Muscle of leg (tissue), 11 donors: Measurements from ENCODE around the gene MMP25. TPM values are rescaled to one million over a fixed set of nuclear protein-coding genes. Genes with fewer than 3 reads are reported as not detected.
A peak's percentile ranks its signal among the peaks of the same experiment; 100 is the strongest.

Experiments
- DNase-seq: peaks from one replicate; pipeline ENCODE4 v3.0.0; 2013
- H3K27ac ChIP-seq: one replicate; pipeline ENCODE4 v1.5.1; 2013; ENCODE audit warnings: mild to moderate bottlenecking, low read length, control low read depth
- H3K27me3 ChIP-seq: one replicate; pipeline ENCODE4 v1.6.1; 2013; ENCODE audit warnings: low read length; ENCODE audit not compliant: control insufficient read depth, insufficient read depth
- H3K36me3 ChIP-seq: one replicate; pipeline ENCODE4 v1.6.1; 2013; ENCODE audit warnings: low read length; ENCODE audit not compliant: control insufficient read depth, insufficient read depth
- H3K4me1 ChIP-seq: one replicate; pipeline ENCODE4 v1.6.1; 2013; ENCODE audit warnings: low read length; ENCODE audit not compliant: control insufficient read depth, insufficient read depth
- H3K4me3 ChIP-seq: one replicate; pipeline ENCODE4 v1.5.1; 2013; ENCODE audit warnings: low read length, control low read depth
- H3K9me3 ChIP-seq: replicated peaks from 2 replicates; pipeline ENCODE4 v1.6.1; 2013; ENCODE audit warnings: low read depth, low read length; ENCODE audit not compliant: control insufficient read depth
- WGBS: methylation state at CpG from one replicate; pipeline ENCODE4 v1.1.5; 2013; ENCODE audit warnings: missing lambda C conversion rate; ENCODE audit not compliant: insufficient coverage; 5-methylcytosine and 5-hydroxymethylcytosine counted together
- polyA plus RNA-seq, 8 donors: library from polyadenylated mRNA; unstranded; fragments of 120-200 nt; gene quantifications; one replicate each; pipeline versions ENCODE4 v1.2.1 to v1.2.3, GENCODE V29; 2013; ENCODE audit warnings: inconsistent platforms in 1 of 8, low replicate concordance in 1 of 8; ENCODE audit not compliant: insufficient read length in 8 of 8, insufficient read depth in 1 of 8
- total RNA-seq: library from RNA; stranded (reverse); fragments of 120-200 nt; gene quantifications from one replicate; pipeline ENCODE4 v1.2.4, GENCODE V29; 2013

The MMP25 gene
- total and polyA plus RNA-seq, 9 donors: 0.58 to 3.0 (median 1.7) TPM

DNA sequence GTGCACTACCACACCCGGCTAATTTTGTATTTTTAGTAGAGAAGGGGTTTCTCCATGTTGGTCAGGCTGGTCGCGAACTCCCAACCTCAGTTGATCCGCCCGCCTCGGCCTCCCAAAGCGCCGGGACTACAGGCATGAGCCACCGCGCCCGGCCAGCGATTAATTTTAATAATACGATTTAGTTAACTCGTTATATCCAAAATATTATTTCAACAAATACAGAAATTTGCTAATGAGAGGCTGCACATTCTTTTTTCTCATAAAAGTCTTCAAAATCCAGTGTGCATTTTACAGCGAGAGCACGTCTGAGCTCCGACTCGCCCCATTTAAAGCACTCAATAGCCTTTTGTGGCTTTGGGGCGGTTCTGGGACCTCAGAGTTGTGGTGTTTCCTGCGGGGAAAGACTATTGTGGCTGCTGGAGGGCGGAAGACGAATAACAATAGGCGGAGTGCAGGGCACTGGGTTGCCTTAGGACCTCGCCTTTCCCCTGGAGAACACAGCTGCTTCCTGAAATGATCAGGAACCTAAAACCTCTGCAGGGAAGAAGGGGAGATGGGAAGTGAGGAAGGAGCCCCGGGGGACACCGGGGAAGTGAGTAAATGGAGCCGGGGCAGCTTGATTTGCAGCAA, 55.6 kb downstream of the MMP25 start:
- WGBS: 36% methylated on average over 16 of the region's 27 CpGs
- peak; percentile 77 for DNase-seq
- H3K27me3 ChIP-seq: peaks cover 40% of the 10 kb centered on the region
- H3K9me3 ChIP-seq: no peaks in the 10 kb centered on the region
- H3K4me3 ChIP-seq: no peak overlapping the region
- H3K36me3 ChIP-seq: no peaks in the 10 kb centered on the region
- H3K4me1 ChIP-seq: peaks cover 40% of the 10 kb centered on the region
- peak overlapping the region; percentile 85 for H3K27ac ChIP-seq

DNA sequence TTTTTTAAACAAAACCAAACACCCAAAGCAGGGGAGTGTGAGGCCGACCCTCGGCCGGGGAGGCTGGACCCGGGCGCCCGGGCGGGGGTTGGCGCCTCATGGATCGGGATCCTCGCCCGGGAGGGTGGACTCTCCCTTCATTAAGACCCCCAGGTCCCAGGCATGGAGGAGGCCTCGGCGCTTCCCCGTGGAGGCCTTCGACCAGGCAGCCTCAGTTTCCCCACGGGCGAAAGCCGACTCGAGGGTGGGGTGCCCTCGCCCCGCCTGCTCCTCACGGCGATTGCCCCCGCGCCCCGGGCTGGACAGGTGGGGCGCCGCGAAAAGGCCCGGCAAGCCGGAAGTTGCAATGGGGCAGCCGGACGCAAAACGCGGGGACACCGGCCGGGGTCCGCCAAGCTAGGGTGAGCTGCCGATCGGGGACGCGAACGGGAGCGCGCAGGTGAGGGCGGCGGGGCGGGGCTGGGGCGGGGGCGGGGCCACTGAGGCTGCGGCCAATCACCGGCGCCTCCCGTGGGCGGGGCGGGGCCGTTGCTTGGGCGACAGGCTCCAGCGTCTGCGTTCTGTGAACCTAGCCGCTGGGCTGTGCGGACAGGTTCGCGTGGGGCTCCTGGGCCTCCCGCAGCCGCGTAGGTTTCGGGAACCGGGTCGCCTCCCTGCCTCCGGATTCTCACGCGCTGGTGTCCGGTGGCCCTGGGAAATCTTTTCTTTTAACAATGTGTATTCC, 60.0 kb downstream of the MMP25 start:
- Histone ChIP-seq H3K4me3 (peak overlapping the region; percentile 50), H3K4me1 (peaks cover 20% of the 10 kb centered on the region), H3K36me3 (no peaks in the 10 kb centered on the region), H3K27me3 (peaks cover 6% of the 10 kb centered on the region), H3K9me3 (no peaks in the 10 kb centered on the region), H3K27ac (peak overlapping the region; percentile 86)
- WGBS: under 1% methylated on average over 68 of the region's 74 CpGs
- peak; percentile 95 for DNase-seq

Other genes starting within 250 kb of the MMP25 start
- gene PRSS41, start 248.1 kb upstream of the MMP25 start, total RNA-seq: not detected
- gene PRSS41, start 248.1 kb upstream of the MMP25 start, polyA plus RNA-seq: not detected
- not detected for gene PRSS21, start 229.3 kb upstream of the MMP25 start, total RNA-seq
- under 1 TPM in 2 of 8 donors, not detected in 6; 0.20 to 0.30 TPM for gene PRSS21, start 229.3 kb upstream of the MMP25 start, polyA plus RNA-seq
- 0.49 TPM for gene ZG16B, start 216.3 kb upstream of the MMP25 start, total RNA-seq
- gene ZG16B, start 216.3 kb upstream of the MMP25 start, polyA plus RNA-seq: under 1 TPM in 7 of 8 donors, not detected in 1; 0.28 to 0.61 (median 0.38) TPM
- not detected for gene PRSS22, start 188.4 kb upstream of the MMP25 start, total RNA-seq
- gene PRSS22, start 188.4 kb upstream of the MMP25 start, polyA plus RNA-seq: under 1 TPM in 2 of 8 donors, not detected in 6; 0.94 TPM
- gene FLYWCH2, start 163.3 kb upstream of the MMP25 start, total RNA-seq: 22.0 TPM
- gene FLYWCH2, start 163.3 kb upstream of the MMP25 start, polyA plus RNA-seq: 10 to 100 TPM; 13.8 to 23.3 (median 21.4) TPM
- gene FLYWCH1, start 134.6 kb upstream of the MMP25 start, total RNA-seq: 7.8 TPM
- gene FLYWCH1, start 134.6 kb upstream of the MMP25 start, polyA plus RNA-seq: 10 to 100 TPM; 13.9 to 28.5 (median 17.7) TPM
- gene KREMEN2, start 82.3 kb upstream of the MMP25 start, total RNA-seq: 5.6 TPM
- gene KREMEN2, start 82.3 kb upstream of the MMP25 start, polyA plus RNA-seq: 10 to 100 TPM in 3 of 8 donors, 1 to 10 TPM in 5; 3.5 to 22.0 (median 9.1) TPM
- gene PAQR4, start 77.2 kb upstream of the MMP25 start, total RNA-seq: 4.3 TPM
- gene PAQR4, start 77.2 kb upstream of the MMP25 start, polyA plus RNA-seq: 10 to 100 TPM in 1 of 8 donors, 1 to 10 TPM in 7; 6.0 to 14.4 (median 9.3) TPM
- gene PKMYT1, start 66.1 kb upstream of the MMP25 start, total RNA-seq: 3.6 TPM
- gene PKMYT1, start 66.1 kb upstream of the MMP25 start, polyA plus RNA-seq: 10 to 100 TPM; 10.4 to 19.4 (median 14.2) TPM
- 0.40 TPM for gene CLDN9, start 33.6 kb upstream of the MMP25 start, total RNA-seq
- gene CLDN9, start 33.6 kb upstream of the MMP25 start, polyA plus RNA-seq: 1 to 10 TPM in 5 of 8 donors, under 1 TPM in 3; 0.36 to 3.0 (median 1.5) TPM
- gene CLDN6, start 28.4 kb upstream of the MMP25 start, total RNA-seq: 0.09 TPM
- gene CLDN6, start 28.4 kb upstream of the MMP25 start, polyA plus RNA-seq: 1 to 10 TPM in 2 of 8 donors, under 1 TPM in 5, not detected in 1; 0.16 to 4.6 (median 0.43) TPM
- gene TNFRSF12A, start 26.2 kb upstream of the MMP25 start, total RNA-seq: 39.8 TPM
- 10 to 100 TPM; 26.4 to 65.2 (median 42.8) TPM for gene TNFRSF12A, start 26.2 kb upstream of the MMP25 start, polyA plus RNA-seq
- gene HCFC1R1, start 22.6 kb upstream of the MMP25 start, total RNA-seq: 77.9 TPM
- 100 to 1,000 TPM in 2 of 8 donors, 10 to 100 TPM in 6; 68.0 to 138 (median 91.4) TPM for gene HCFC1R1, start 22.6 kb upstream of the MMP25 start, polyA plus RNA-seq
- 15.0 TPM for gene THOC6, start 22.5 kb upstream of the MMP25 start, total RNA-seq
- 10 to 100 TPM; 19.6 to 25.5 (median 22.0) TPM for gene THOC6, start 22.5 kb upstream of the MMP25 start, polyA plus RNA-seq
- gene BICDL2, start 9.6 kb upstream of the MMP25 start, total RNA-seq: not detected
- gene BICDL2, start 9.6 kb upstream of the MMP25 start, polyA plus RNA-seq: under 1 TPM in 5 of 8 donors, not detected in 3; 0.02 to 0.66 (median 0.23) TPM
- 50.2 TPM for gene IL32, start 19.1 kb downstream of the MMP25 start, total RNA-seq
- 100 to 1,000 TPM in 6 of 8 donors, 10 to 100 TPM in 2; 28.9 to 166 (median 119) TPM for gene IL32, start 19.1 kb downstream of the MMP25 start, polyA plus RNA-seq
- 0.13 TPM for gene ZSCAN10, start 52.7 kb downstream of the MMP25 start, total RNA-seq
- gene ZSCAN10, start 52.7 kb downstream of the MMP25 start, polyA plus RNA-seq: under 1 TPM in 6 of 8 donors, not detected in 2; 0.12 to 0.44 (median 0.18) TPM
- 14.1 TPM for gene ZNF205, start 66.0 kb downstream of the MMP25 start, total RNA-seq
- gene ZNF205, start 66.0 kb downstream of the MMP25 start, polyA plus RNA-seq: 10 to 100 TPM; 12.0 to 15.4 (median 13.3) TPM
- 3.1 TPM for gene ZNF213, start 88.5 kb downstream of the MMP25 start, total RNA-seq
- gene ZNF213, start 88.5 kb downstream of the MMP25 start, polyA plus RNA-seq: 10 to 100 TPM in 5 of 8 donors, 1 to 10 TPM in 3; 9.4 to 14.0 (median 11.5) TPM
- not detected for gene OR1F1, start 141.6 kb downstream of the MMP25 start, total RNA-seq
- gene OR1F1, start 141.6 kb downstream of the MMP25 start, polyA plus RNA-seq: not detected
- gene ZNF200, start 188.6 kb downstream of the MMP25 start, total RNA-seq: 8.4 TPM
- gene ZNF200, start 188.6 kb downstream of the MMP25 start, polyA plus RNA-seq: 1 to 10 TPM; 5.3 to 7.7 (median 6.4) TPM
- 0.27 TPM for gene MEFV, start 210.1 kb downstream of the MMP25 start, total RNA-seq
- gene MEFV, start 210.1 kb downstream of the MMP25 start, polyA plus RNA-seq: under 1 TPM; 0.20 to 0.45 (median 0.31) TPM
- 34.9 TPM for gene ZNF263, start 236.9 kb downstream of the MMP25 start, total RNA-seq
- gene ZNF263, start 236.9 kb downstream of the MMP25 start, polyA plus RNA-seq: 10 to 100 TPM; 23.3 to 30.3 (median 27.4) TPM